HG03103 (cell line): ENCODE results near the gene CAMK1D.

Source experiments
- ATAC-seq: cut with Tn5 transposase; IDR thresholded peaks from one replicate; pipeline ENCODE4 v1.9.1; 2021; ENCODE audit warnings: low read depth; ENCODE audit not compliant: unreplicated experiment

CAMK1D gene

DNA sequence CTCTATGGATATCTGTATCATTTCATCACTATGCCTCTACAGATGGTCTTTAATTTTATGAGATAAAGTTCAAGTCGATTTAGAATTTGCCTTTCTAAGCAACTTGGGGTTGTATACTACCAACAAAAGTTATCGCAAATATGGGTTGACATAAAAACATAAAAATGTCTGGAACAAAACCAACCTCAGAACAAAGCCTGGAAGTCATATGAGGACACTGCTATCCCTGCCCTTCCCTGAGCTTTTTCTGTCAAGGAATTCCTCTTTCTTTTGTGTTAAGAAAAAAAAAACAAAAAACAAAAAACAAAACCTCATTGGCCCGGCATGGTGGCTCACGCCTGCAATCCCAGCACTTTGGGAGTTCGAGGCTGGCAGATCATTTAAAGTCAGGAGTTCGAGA lies 319.3 kb downstream of the CAMK1D start:
- no peak for ATAC-seq

DNA sequence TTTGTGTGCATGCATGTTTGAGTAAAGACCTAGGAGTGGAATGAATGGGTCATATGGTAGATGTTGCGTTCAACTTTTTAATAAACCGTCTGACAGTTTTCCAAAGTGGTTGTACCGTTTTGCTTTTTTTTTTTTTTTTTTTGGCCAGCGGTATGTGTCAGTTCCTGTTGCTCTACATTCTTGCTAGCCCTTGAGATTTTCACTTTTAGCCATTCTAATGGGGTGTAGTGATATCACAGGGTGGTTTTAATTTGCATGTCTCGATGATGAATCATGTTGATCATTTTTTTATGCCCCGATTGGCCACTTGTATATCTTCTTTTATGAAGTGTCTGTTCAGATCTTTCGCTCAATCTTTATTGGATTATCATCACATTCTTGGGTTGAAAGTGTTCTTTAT lies 320.7 kb downstream of the CAMK1D start:
- ATAC-seq = no peak

DNA sequence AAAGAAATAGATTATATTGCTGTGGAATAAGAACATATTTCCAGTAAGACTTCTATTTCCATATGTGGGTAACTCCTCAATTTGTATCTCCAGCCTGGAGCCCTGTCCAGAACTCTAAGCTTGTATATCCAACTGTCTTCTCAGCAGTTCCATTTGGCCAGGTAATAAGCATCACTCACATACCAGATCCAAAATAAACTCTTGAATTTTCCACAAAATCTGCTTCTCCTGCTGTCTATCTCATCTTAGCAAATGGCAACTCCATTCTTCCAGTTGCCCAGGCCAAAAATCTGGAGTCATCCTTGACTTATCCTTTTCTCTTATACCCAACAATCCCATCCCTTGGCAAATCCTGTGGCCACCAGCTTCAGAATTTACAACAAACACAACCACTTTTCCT lies 325.8 kb downstream of the CAMK1D start:
- ATAC-seq = no peak

DNA sequence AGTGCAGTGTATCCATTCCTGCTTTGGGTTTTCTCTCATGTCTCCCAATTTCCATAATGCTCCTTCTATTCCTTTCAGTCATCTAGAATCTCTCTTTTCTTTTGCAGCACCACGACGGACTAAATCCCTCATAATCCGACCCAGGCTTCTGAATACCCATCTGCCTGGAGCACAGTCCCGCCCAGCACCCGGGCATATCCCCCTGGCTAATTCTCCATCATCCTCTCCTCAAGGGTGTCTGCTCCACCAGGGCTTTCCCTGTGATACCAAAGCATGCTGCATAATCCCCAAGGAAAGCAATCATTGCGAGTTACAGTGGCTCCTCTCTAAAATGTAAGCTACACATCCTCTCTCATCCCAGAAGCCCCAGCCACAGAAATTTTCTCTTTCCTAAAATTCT lies 330.3 kb downstream of the CAMK1D start:
- ATAC-seq = no peak

DNA sequence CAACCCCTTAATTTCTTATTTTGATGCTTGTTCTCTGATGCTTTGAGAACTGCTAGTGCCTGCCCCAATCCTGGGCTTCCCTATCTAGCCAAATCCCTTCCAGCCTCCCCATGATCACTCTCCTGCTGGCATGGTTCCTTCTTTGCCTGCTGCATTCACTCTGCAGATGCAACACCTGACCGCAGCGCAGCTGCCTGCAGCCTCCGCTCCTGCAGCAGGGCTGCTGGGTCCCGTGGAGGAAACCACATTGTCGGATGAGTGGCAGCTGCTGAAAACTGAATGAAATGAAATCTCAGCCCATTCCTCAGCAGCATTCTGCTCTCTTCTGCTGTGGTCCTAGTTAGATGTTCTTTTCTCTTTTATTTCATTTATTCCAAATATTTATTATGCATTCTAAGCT lies 331.9 kb downstream of the CAMK1D start:
- no peak for ATAC-seq

DNA sequence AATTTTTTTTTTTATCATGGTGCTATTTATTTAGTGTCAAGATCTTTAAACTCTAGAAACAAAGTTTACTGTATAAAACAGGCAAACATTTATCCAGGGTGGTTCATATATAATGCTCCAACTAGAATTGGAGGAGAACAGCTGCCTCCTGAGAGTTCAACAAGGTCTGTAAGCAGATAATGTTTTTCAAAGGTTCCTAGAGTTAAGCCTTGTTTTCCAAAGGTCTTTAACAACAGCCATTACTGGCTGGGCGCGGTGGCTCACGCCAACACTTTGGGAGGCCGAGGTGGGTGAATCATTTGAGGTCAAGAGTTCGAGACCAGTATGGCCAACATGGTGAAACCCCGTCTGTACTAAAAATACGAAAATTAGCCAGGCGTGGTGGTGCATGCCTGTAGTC lies 335.4 kb downstream of the CAMK1D start:
- ATAC-seq = no peak

DNA sequence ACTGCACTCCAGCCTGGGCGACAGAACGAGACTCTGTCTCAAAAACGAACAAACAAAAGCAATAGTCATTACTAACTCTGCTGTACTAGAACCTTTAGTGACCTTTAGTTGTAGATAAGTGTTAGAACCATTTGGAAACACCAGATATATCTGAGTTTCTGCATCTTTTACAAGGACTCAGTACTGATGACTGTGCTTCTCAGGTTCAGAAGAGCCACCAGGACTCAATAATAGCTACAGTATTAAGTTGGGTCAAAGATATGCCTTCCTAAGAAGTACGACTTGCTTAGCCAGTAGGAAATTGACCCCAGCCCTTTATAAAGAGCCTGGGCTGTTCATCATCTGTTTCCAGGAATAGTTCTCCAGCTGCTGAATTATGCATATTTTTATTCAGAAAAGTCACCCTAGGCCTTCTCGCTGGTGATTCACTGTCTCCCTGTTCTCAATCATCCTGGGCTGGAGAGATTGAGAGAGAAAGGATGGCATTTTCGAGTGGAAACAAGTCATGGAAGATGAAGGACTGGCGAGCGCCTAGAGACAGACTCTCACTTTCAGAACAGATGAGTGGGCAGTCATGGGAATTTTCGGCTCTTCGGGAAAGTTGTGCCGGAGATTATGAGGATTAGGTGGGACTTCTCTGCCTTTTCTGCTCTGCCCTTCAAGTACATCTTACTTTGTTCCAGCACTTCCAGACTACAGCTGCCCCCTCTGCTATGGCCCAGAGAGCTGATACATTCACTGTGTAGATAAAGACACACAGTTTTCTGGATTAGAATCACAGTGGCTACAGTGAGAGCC lies 336.1 kb downstream of the CAMK1D start:
- ATAC-seq = no peak

DNA sequence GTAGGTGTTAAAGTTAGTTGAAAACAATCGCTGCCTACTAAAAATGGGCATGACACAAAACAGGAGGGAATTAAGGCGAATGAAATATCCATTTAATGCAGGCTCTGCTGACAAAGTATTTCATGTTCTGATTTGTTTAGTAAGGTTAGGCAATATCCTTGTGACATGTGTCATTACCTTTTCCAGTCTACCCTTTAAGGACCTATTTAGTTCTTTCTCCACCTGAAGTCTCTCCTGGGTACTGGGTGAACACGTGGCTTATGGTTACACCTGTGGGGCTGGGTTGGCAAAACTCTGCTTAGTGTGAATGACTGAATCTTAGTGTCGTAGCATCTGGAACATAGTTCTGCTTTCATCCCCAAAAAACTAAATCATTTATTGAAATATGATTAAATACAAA lies 338.6 kb downstream of the CAMK1D start:
- no peak for ATAC-seq

DNA sequence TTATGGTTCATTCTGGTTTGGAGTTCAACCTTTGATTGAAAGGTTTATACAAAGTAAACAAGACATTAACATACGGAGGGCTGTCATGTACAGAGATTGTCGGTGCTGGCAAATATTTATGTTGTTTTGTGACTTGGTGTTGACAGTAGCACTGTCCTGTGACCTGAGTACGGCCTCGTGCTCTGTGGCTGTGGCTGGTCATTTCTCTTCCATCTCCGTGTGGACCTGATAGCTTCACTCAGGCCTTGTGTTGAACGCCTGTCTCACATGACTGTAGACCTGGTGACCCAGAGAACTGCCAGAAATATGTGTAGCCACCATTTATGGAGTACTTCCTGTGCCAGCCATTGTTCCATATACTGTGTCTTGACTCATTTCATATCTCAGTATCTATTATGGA lies 340.5 kb downstream of the CAMK1D start:
- no peak for ATAC-seq

DNA sequence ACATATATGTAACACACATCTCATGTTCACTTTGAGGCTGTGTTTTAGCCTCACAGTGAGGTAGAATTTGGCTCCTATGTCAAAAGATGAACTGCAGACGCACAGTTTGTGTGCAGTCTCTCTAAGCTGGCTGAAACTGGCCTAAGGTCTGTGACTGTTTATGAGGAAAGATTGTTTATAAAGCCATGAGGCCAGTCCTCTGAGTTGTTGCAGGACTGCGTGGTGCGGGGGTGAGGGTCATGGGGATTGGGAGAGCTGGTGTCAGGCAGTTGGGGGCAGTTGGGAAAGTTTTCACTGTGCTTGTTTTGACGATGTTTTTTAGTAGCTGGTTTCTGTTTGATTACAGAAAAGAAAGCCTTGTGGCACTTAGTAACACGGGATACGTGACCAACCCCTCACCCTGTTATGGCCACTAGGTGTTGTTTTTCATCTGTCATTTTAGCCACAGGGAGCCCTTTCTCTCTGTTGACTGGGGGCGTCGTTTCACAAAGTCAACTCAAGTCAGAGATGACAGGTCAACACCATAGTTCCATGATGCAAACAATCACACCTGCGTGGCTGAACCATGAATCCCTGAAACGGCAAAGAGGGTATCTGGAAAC lies 341.3 kb downstream of the CAMK1D start:
- ATAC-seq = no peak

DNA sequence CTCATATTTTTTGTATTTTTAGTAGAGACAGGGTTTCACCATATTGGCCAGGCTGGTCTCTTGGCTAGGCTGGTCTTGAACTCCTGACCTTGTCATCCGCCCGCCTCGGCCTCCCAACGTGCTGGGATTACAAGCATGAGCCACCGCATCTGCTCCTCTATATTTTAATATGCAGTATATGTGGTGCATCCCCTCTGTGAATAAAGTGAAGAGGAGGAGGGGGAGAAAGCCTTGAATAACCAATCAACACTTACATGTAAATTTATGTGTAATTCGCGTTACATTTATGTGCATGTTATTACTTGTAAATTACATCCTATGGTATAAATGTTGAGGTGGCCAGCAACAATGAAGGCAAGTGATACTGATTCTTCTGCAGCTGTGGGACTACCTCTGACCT lies 342.2 kb downstream of the CAMK1D start:
- no peak for ATAC-seq

DNA sequence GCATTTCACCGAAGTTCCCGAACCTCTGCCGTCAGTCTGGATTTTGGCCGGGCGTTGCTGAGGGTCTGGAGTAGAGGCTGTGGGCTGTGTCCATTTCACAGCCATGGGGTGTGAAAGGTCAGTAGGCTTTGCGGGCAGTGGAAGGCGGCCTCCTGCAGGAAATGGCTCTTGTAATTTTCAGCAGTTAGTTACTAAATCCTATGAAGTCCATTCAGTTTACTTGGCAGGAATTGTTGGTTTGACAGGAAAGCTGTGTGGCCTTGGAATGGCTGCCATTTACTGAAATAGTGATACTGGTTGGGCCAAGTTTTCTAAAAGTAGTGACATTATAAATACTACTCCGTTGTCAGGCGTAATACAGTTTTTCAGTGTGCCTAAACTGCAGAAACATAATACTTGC lies 348.4 kb downstream of the CAMK1D start:
- no peak for ATAC-seq

DNA sequence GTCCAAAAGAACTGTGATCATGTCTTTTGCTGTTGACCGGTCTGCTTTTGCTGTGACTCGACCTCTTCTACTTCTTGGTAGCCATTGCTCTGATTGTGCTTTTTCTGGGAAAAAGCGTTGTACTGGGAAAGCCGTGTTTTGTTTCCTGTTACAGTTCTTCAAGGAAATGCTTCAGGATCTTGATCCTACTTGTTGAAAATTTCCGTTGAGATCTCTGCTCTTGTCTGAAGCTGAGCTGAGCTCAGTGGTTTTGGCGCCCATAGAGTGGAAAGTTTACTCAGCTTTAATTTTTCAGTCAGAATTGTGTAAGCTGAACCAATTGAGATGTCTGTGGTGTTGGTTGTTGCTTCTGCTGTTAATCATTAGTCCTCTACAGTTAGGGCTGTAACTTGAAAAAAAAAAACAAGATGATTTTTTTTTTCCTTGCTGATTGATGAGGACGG lies 349.9 kb downstream of the CAMK1D start:
- no peak for ATAC-seq

DNA sequence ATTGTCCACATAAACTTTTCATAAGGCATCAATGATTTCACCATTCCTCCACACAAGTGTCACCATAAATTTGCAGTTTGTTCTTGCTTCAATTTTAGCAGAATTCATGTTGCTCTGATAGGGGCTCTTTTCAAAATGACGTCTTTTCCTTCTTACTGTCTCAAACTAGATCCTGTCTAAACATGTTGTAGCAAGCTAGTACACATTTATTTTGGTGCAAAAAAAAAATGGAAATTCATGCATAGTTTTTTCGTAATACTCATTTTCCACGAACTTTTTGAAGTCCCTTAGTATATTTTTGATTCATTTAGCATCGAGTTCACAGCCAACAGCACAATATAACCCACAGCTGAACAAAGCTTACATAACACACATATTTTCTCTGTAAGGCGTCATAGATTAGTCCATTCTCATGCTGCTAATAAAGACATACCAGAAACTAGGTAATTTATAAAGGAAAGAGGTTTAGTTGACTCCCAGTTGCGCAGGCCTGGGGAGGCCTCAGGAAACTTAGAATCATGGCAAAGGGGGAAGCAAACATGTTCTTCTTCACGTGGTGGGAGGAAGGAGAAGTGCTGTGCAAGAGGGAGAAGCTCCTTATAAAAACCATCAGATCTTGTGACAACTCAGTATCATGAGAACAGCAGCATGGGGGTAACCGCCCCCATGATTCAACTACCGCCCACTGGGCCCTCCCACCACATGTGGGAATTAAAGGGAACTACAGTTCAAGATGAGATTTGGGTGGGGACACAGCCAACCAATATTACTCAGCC lies 350.6 kb downstream of the CAMK1D start:
- no peak for ATAC-seq

DNA sequence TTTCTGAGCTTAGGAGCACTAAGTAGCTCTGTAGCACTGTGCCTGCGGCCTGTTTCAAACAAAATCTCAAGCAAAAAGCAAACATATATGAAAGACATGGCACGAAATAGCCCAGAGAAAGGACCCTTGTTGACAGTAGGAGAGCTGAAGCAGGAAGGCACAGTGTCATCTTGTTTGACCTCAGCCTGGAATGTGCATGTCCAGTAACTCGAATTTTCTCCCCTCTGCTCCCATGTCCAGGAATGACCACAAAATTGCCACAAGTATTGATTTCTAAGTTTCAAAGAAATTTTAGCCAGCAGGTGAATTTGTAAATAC lies 351.2 kb downstream of the CAMK1D start:
- no peak for ATAC-seq

DNA sequence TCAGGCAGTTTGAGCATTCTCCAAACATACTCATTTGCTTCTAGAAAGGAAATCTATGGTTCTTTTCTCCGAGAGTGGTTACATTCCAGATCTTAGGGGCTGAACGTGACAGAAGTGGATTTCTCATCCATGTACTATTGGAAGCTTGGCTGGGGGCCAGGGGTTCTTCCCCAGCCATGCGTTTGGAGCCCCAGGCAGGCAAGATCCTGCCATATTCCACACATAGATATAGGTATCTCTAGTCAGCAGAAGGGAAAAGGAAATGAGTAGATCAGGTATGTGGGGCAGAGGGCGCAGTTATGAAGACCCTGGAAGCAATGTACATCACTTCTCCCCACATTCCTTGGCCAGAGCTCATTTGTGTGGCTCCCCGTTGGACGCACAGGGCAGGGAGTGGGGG lies 352.3 kb downstream of the CAMK1D start:
- no peak for ATAC-seq

DNA sequence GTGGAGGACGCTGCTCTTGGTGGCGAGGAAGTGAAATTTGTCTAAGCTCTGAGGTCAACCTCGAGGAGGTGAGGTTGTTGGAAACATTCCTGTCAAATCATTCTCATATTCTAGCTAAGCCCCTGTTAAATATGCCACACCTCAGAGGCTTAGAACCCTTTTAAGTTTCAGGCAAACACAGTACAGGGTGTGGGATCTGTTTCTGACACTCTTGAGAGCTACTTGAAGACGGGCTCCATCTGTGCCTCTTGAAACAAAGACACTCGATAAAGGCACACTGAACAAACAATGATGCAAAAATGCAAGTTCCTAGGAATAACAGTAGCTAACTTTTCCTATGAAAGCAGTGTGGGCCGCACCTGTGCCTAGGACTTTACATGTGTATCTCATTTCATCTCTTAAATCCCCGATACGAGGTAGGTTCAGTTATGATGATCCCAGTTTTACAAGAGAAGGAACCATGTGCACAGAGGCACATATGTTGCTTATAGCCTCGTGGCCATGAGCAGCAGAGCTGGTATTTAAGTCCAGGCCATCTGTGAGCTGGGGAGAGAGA lies 352.9 kb downstream of the CAMK1D start:
- no peak for ATAC-seq

DNA sequence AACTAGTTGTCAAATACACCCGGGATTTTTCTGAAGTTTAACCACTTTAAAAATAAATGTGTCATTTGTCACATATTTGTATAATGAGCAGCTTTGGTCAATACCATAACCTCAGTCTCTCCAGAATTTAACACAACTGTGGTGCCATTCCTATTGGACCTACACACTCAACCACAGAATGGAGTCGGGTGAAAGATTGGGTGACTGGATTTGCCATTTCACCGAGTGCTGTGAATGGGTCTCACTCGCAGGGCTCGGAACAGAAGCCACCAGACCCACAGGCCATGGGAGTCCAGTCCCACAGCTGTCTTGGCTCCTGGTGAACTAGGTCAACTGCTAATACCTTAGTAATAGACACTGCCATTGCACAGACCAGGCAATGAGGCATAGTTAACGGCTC lies 353.8 kb downstream of the CAMK1D start:
- no peak for ATAC-seq

DNA sequence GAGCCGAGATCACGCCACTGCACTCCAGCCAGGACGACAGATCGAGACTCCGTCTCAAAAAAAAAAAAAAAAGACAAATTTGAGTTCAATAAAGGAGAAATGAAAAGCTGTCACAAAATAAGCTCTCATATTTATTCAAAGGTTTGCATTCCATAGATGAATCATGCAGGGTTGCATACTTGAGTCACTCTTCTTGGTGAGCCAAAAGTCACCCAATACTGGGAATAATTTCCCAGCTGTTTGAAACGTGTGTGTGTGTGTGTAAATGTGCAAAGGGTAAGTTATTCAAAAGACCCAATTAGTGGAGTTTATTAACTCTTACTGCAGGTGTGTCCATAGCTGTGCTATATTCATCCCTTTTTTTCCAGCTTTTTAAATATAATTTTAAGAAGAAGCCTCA lies 354.5 kb downstream of the CAMK1D start:
- ATAC-seq = no peak

DNA sequence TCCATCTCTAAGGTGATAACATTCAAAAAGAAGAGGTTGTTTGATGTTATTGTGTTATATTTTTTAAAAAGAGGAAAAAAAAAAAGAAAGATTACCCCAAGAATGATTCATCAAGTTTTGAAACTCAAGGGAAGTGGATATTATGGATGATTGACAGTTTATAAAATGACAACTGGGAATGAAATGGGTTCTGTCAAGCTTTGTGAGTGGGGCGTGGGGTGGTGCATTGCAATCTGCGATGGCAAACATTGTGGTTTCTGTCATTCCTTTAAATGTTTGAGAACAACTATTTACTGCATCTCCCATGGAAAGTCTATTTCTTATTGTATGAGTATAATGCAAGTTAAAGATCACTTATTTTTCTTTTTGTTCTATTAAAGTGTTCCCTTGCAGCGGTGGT lies 355.1 kb downstream of the CAMK1D start:
- ATAC-seq = no peak

DNA sequence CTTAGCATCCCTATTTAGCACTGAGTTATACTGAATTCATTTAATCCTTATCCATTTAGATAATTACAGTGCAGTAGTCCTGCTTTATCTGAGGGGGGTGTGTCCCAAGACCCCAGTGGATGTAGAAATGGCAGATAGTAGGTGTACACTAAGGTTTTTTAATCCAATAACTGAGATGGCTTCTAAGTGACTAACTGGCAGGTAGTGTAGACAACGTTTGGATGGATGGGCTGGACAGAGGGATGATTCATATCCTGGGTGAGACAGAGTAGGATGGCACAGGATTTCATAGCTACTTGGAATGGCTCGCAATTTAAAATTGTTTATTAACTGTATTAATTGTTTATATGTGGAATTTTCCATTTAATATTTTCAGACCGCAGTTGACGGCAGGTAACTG lies 356.6 kb downstream of the CAMK1D start:
- no peak for ATAC-seq
